Osteoblast (primary cell): ENCODE measurements around the gene HENMT1. TPM values are rescaled to one million over a fixed set of nuclear protein-coding genes. Genes with fewer than 3 reads are reported as not detected.
"Not testable (repeated sequence)": the region's sequence is repeated elsewhere in the genome, so short reads cannot be mapped to it uniquely, and the experiment has no call there.

Source experiments
- DNase-seq: peaks from one replicate; pipeline ENCODE4 v3.0.0; 2011; ENCODE audit warnings: low spot score, mixed read lengths; ENCODE audit not compliant: insufficient read length; ENCODE audit errors: missing footprints
- H2AFZ ChIP-seq: 2 replicates; pipeline ENCODE4 v1.6.0; 2011; ENCODE audit warnings: mild to moderate bottlenecking, low read length
- H3K27ac ChIP-seq: 2 replicates; pipeline ENCODE4 v1.5.1; 2011; ENCODE audit warnings: mild to moderate bottlenecking, low read depth, low read length, moderate library complexity
- H3K27me3 ChIP-seq: 2 replicates; pipeline ENCODE4 v1.6.0; 2012; ENCODE audit warnings: mild to moderate bottlenecking, control low read depth, inconsistent platforms, low read length, moderate library complexity; ENCODE audit not compliant: insufficient read depth
- H3K36me3 ChIP-seq: 2 replicates; pipeline ENCODE4 v1.5.1; 2011; ENCODE audit warnings: mild to moderate bottlenecking, low read length, control low read depth, moderate library complexity; ENCODE audit not compliant: insufficient read depth
- H3K4me1 ChIP-seq: 2 replicates; pipeline ENCODE4 v1.5.1; 2011; ENCODE audit warnings: mild to moderate bottlenecking, low read length, control low read depth, moderate library complexity; ENCODE audit not compliant: insufficient read depth
- H3K4me2 ChIP-seq: 2 replicates; pipeline ENCODE4 v1.6.0; 2011; ENCODE audit warnings: mild to moderate bottlenecking, low read length; ENCODE audit not compliant: insufficient read depth
- H3K4me3 ChIP-seq: fragments of 200-600 bp; sonication (generic); 3 replicates; pipeline ENCODE4 v1.5.1; 2012; ENCODE audit warnings: mild to moderate bottlenecking, low read length, inconsistent platforms; ENCODE audit not compliant: insufficient read depth
- H3K79me2 ChIP-seq: 2 replicates; pipeline ENCODE4 v1.6.0; 2012; ENCODE audit warnings: mild to moderate bottlenecking, low read length, control low read depth, inconsistent platforms; ENCODE audit not compliant: insufficient read depth
- H3K9me3 ChIP-seq: 2 replicates; pipeline ENCODE4 v1.5.1; 2011; ENCODE audit warnings: low read depth, low read length, control low read depth
- H4K20me1 ChIP-seq: 2 replicates; pipeline ENCODE4 v1.6.0; 2012; ENCODE audit warnings: mild to moderate bottlenecking, low read length, control low read depth; ENCODE audit not compliant: insufficient read depth
- CTCF ChIP-seq: IDR thresholded peaks from 2 replicates; pipeline ENCODE4 v1.5.1; 2011; ENCODE audit warnings: mild to moderate bottlenecking, low read depth, low read length, moderate library complexity; ENCODE audit errors: extremely low read depth
- total RNA-seq: library from RNA; depleted of rRNA; stranded (reverse); fragments of >200 nt; gene quantifications from 2 replicates; pipeline ENCODE4 v1.2.3, GENCODE V29; 2012

HENMT1 gene
- total RNA-seq, 1 donor, result 4.7 TPM

DNA sequence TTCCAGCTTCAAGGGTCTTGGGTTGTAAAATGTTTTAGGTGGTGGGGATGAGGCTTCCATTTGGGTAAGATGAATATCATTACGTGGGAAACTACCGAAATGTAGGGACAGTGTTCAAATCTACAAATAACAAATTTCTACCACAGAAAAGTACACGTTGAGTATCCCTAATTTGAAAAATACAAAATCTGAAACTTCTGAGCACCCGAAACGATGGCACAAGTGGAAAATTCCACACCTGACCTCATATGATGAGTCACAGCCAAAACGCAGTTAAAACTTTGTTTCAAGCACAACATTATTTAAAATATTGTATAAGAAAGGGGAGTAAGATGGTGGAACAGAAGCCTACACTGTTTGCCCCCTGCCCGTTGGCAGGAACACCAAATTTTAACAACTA lies 8.8 kb upstream of the HENMT1 start:
- TF ChIP-seq CTCF, result no peak
- H3K9me3 ChIP-seq, result no peaks in the 10 kb centered on the region
- H3K27me3 ChIP-seq, result peaks cover 4% of the 10 kb centered on the region
- DNase-seq, result no peak
- H3K27ac ChIP-seq, result no peak overlapping the region
- no peak overlapping the region for H3K4me3 ChIP-seq
- no peaks in the 10 kb centered on the region for H3K36me3 ChIP-seq
- H2AFZ ChIP-seq, result no peak overlapping the region
- H3K4me1 ChIP-seq, result no peaks in the 10 kb centered on the region
- H3K79me2 ChIP-seq, result no peaks in the 10 kb centered on the region
- no peaks in the 10 kb centered on the region for H4K20me1 ChIP-seq
- H3K4me2 ChIP-seq, result no peak overlapping the region

GRCh38 chr1:108668777-108669176 lies 7.9 kb upstream of the HENMT1 start:
- Histone ChIP-seq H3K9me3 (no peaks in the 10 kb centered on the region), H3K27me3 (peaks cover 4% of the 10 kb centered on the region), H3K4me1 (no peaks in the 10 kb centered on the region), H3K27ac (no peak overlapping the region), H3K79me2 (no peaks in the 10 kb centered on the region), H4K20me1 (no peaks in the 10 kb centered on the region), H3K36me3 (no peaks in the 10 kb centered on the region), H3K4me3 (no peak overlapping the region), H2AFZ (no peak overlapping the region), H3K4me2 (no peak overlapping the region)
- DNase-seq, result no peak
- TF ChIP-seq CTCF, result no peak

DNA sequence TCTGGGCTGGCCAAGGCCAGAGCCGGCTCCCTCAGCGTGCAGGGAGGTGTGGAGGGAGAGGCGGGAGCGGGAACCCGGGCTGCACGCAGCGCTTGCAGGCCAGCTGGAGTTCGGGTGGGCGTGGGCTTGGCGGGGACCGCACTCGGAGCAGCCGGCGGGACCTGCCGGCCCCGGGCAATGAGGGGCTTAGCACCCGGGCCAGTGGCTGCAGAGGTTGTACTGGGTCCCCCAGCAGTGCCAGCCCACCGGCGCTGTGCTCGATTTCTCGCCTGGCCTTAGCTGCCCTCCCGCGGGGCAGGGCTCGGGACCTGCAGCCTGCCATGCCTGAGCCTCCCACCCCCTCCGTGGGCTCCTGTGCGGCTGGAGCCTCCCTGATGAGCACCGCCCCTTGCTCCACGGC lies 6.5 kb upstream of the HENMT1 start:
- H3K36me3 ChIP-seq, H3K4me3 ChIP-seq, H3K4me2 ChIP-seq, H3K27me3 ChIP-seq, DNase-seq, H4K20me1 ChIP-seq, H3K27ac ChIP-seq, H3K79me2 ChIP-seq, H2AFZ ChIP-seq, H3K9me3 ChIP-seq, H3K4me1 ChIP-seq: not testable (repeated sequence)

DNA sequence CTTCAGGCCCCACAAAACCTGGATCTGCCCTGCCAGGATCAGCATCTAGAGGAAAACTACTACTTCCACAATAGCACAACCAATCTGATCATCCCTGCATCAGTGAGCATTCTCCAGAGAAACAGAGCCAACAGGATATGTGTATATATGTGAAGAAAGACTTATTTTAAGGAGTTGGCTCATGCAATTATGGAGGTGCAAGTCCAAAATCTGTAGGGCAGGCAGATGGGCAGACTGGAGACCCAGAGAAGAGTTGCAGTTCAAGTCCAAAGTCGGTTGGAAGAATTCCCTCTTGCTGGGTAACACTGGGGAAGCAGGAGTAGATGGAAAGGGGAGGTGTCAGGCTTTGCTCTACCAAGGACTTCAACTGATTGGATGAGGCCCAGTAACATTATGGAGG lies 4.9 kb upstream of the HENMT1 start:
- H3K27me3 ChIP-seq, result no peaks in the 10 kb centered on the region
- no peak for DNase-seq
- H3K4me3 ChIP-seq, result no peak overlapping the region
- H3K4me1 ChIP-seq, result peaks cover 3% of the 10 kb centered on the region
- no peak for TF ChIP-seq CTCF
- H3K9me3 ChIP-seq, result no peaks in the 10 kb centered on the region
- H4K20me1 ChIP-seq, result no peaks in the 10 kb centered on the region
- no peak overlapping the region for H3K4me2 ChIP-seq
- H3K79me2 ChIP-seq, result no peaks in the 10 kb centered on the region
- H2AFZ ChIP-seq, result no peak overlapping the region
- no peaks in the 10 kb centered on the region for H3K36me3 ChIP-seq
- H3K27ac ChIP-seq, result no peak overlapping the region

DNA sequence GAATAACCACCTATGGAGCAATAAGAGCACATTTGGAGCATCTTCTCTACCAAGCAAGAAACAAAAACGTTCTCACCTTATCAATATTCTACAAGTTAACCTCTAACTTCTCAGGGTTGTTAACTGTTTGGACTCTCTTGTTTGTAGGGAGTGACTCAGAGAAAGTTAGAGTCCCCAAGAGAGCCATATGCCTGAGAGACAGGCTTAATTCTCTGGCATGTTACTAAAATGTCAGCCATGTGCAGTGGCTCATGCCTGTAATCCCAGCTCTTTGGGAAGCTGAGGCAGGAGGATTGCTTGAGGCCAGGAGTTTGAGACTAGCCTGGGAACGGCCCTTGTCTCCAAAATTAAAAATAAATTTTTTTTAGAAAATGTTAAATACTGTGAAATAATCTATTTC lies 4.2 kb upstream of the HENMT1 start:
- Histone ChIP-seq H3K4me3 (no peak overlapping the region), H3K27me3 (no peaks in the 10 kb centered on the region), H3K36me3 (no peaks in the 10 kb centered on the region), H3K4me2 (no peak overlapping the region), H3K9me3 (no peaks in the 10 kb centered on the region), H3K79me2 (no peaks in the 10 kb centered on the region), H3K4me1 (peaks cover 3% of the 10 kb centered on the region), H3K27ac (no peak overlapping the region), H2AFZ (no peak overlapping the region), H4K20me1 (no peaks in the 10 kb centered on the region)
- no peak for TF ChIP-seq CTCF
- peak; percentile 84 for DNase-seq
